ENCODE results near the gene RHOJ. TPM values are rescaled to one million over a fixed set of nuclear protein-coding genes. Genes with fewer than 3 reads are reported as not detected.

The RHOJ gene
- total RNA-seq, 2 experiments from 2014 or later, result not detected

GRCh38 chr14:63180011-63180410 lies 24.2 kb upstream of the RHOJ start:
- Mint-ChIP-seq H3K4me3 (no peak overlapping the region), H3K27me3 (no peaks in the 10 kb centered on the region), H3K36me3 (ENCODE audit: low read depth) (no peaks in the 10 kb centered on the region), H3K27ac (no peak overlapping the region), H3K9me3 (no peaks in the 10 kb centered on the region), H3K4me1 (ENCODE audit: low read depth) (no peaks in the 10 kb centered on the region)
- ChIA-PET CTCF (no interaction called here), POLR2A (no interaction called here)
- intact Hi-C loops (cut with micrococcal nuclease), result no loop called here
- TF ChIP-seq CTCF (IDR thresholded peaks at IDR 0.05), result no peak
- DNase-seq, result no peak
- no peak for ATAC-seq

- CTCF ChIA-PET, result no interaction called here
- Mint-ChIP-seq H3K27me3 (no peaks in the 10 kb centered on the region), H3K9me3 (no peaks in the 10 kb centered on the region), H3K4me3 (no peak overlapping the region), H3K27ac (no peak overlapping the region), H3K4me1 (ENCODE audit: low read depth) (no peaks in the 10 kb centered on the region), H3K36me3 (ENCODE audit: low read depth) (no peaks in the 10 kb centered on the region)
- intact Hi-C loops (cut with micrococcal nuclease), result no loop called here
- TF ChIP-seq CTCF (IDR thresholded peaks at IDR 0.05), result no peak
- POLR2A ChIA-PET, result no interaction called here
- no peak for ATAC-seq
- DNase-seq, result no peak
These were observed 21.3 kb upstream of the RHOJ start for GRCh38 chr14:63182968-63183367.

- no peak overlapping the region for H3K4me3 Mint-ChIP-seq
- H3K36me3 Mint-ChIP-seq (ENCODE audit: low read depth), result no peaks in the 10 kb centered on the region
- H3K4me1 Mint-ChIP-seq (ENCODE audit: low read depth), result no peaks in the 10 kb centered on the region
- no peak overlapping the region for H3K27ac Mint-ChIP-seq
- ATAC-seq, result no peak
- H3K9me3 Mint-ChIP-seq, result no peaks in the 10 kb centered on the region
- no peak for DNase-seq
- intact Hi-C loops (cut with micrococcal nuclease), result no loop called here
- ChIA-PET CTCF (no interaction called here), POLR2A (no interaction called here)
- TF ChIP-seq CTCF (IDR thresholded peaks at IDR 0.05), result no peak
- H3K27me3 Mint-ChIP-seq, result peaks cover 2% of the 10 kb centered on the region
These were observed 17.8 kb upstream of the RHOJ start for GRCh38 chr14:63186453-63186852.

- DNase-seq, result no peak
- Mint-ChIP-seq H3K27me3 (peaks cover 4% of the 10 kb centered on the region), H3K36me3 (ENCODE audit: low read depth) (no peaks in the 10 kb centered on the region), H3K4me3 (no peak overlapping the region), H3K27ac (no peak overlapping the region), H3K9me3 (no peaks in the 10 kb centered on the region), H3K4me1 (ENCODE audit: low read depth) (no peaks in the 10 kb centered on the region)
- intact Hi-C loops (cut with micrococcal nuclease), result no loop called here
- CTCF ChIA-PET, result no interaction called here
- POLR2A ChIA-PET, result no interaction called here
- no peak for ATAC-seq
- no peak for TF ChIP-seq CTCF (IDR thresholded peaks at IDR 0.05)
These were observed 13.0 kb upstream of the RHOJ start for GRCh38 chr14:63191211-63191610.

- ChIA-PET POLR2A (no interaction called here), CTCF (no interaction called here)
- peaks cover 4% of the 10 kb centered on the region for H3K27me3 Mint-ChIP-seq
- no peaks in the 10 kb centered on the region for H3K4me1 Mint-ChIP-seq (ENCODE audit: low read depth)
- no peak overlapping the region for H3K4me3 Mint-ChIP-seq
- H3K36me3 Mint-ChIP-seq (ENCODE audit: low read depth), result no peaks in the 10 kb centered on the region
- ATAC-seq, result no peak
- TF ChIP-seq CTCF (IDR thresholded peaks at IDR 0.05), result no peak
- no peak overlapping the region for H3K27ac Mint-ChIP-seq
- intact Hi-C loops (cut with micrococcal nuclease), result no loop called here
- no peak for DNase-seq
- no peaks in the 10 kb centered on the region for H3K9me3 Mint-ChIP-seq
These were observed 12.2 kb upstream of the RHOJ start for GRCh38 chr14:63192085-63192484.

Measured in activated CD8-positive, alpha-beta T cell treated with anti-CD3 and anti-CD28 coated beads for 36 hours (primary cell).